ENCODE data around the gene MED25.
A peak's percentile ranks its signal among the peaks of the same experiment; 100 is the strongest.

Gene MED25

GRCh38 chr19:49871349-49871985 lies 53.4 kb downstream of the MED25 start:
- no peak overlapping the region for H4K8ac ChIP-seq (ENCODE audit: low read length)
- H2BK15ac ChIP-seq (ENCODE audit: low read depth, poor library complexity, severe bottlenecking), result no peak overlapping the region
- H2BK5ac ChIP-seq (ENCODE audit: low read depth, low read length, poor library complexity, severe bottlenecking), result no peak overlapping the region
- H3K27me3 ChIP-seq (ENCODE audit: control insufficient read depth in 1 of 2, insufficient read depth in 1 of 2, low read length in 2 of 2), result no peaks in the 10 kb centered on the region
- H3K23ac ChIP-seq (ENCODE audit: low read length in 2 of 2), result no peak overlapping the region
- H2BK12ac ChIP-seq (ENCODE audit: low read length in 2 of 2), result peak overlapping the region in 1 of 2 experiments; percentile 29
- no peak for DNase-seq
- H3K36me3 ChIP-seq (ENCODE audit: control insufficient read depth in 1 of 2, insufficient read depth in 2 of 2, low read depth in 1 of 2, low read length in 2 of 2), result peaks cover 31 to 50% of the 10 kb centered on the region in 2 experiments
- H3K27ac ChIP-seq (ENCODE audit: low read length, poor library complexity, severe bottlenecking), result no peak overlapping the region
- H3K4me1 ChIP-seq (ENCODE audit: control insufficient read depth, insufficient read depth, low read depth, low read length), result peaks cover 39% of the 10 kb centered on the region
- no peak overlapping the region for H2AFZ ChIP-seq (ENCODE audit: low read depth, low read length)
- H2BK120ac ChIP-seq (ENCODE audit: low read depth, low read length), result no peak overlapping the region
- peak overlapping the region in 1 of 2 experiments; percentile 30 for H3K4ac ChIP-seq (ENCODE audit: low read depth in 1 of 2, low read length in 2 of 2)
- H2AK5ac ChIP-seq (ENCODE audit: low read length, severe bottlenecking), result no peak overlapping the region
- H3K9ac ChIP-seq (ENCODE audit: low read length), result peak overlapping the region; percentile 35
- H3K79me1 ChIP-seq (replicated peaks; ENCODE audit: low read length, poor library complexity, severe bottlenecking), result peaks cover 29% of the 10 kb centered on the region
- no peak overlapping the region for H3K4me3 ChIP-seq (ENCODE audit: insufficient read depth in 1 of 2, low read depth in 1 of 2, low read length in 2 of 2)
- H4K91ac ChIP-seq (ENCODE audit: low read length), result no peak overlapping the region
- no peaks in the 10 kb centered on the region for H3K9me3 ChIP-seq (ENCODE audit: control insufficient read depth, low read length)
- no peak overlapping the region for H3K18ac ChIP-seq (ENCODE audit: low read depth in 1 of 2, low read length in 2 of 2)
- 81% methylated on average over 15 of the region's 17 CpGs for WGBS
- no peak overlapping the region for H3K14ac ChIP-seq (ENCODE audit: low read length in 2 of 2)
- H3K4me2 ChIP-seq (ENCODE audit: low read length, poor library complexity, severe bottlenecking), result no peak overlapping the region

- no peak for DNase-seq
These were observed 54.4 kb downstream of the MED25 start for GRCh38 chr19:49872245-49873128.

GRCh38 chr19:49873129-49873521 lies 55.0 kb downstream of the MED25 start:
- Histone ChIP-seq H2BK12ac (ENCODE audit: low read length in 2 of 2) (no peak overlapping the region), H2AFZ (ENCODE audit: low read depth, low read length) (no peak overlapping the region), H3K4ac (ENCODE audit: low read depth in 1 of 2, low read length in 2 of 2) (no peak overlapping the region), H2AK5ac (ENCODE audit: low read length, severe bottlenecking) (no peak overlapping the region), H2BK15ac (ENCODE audit: low read depth, poor library complexity, severe bottlenecking) (peak overlapping the region; percentile 20), H2BK120ac (ENCODE audit: low read depth, low read length) (no peak overlapping the region), H4K8ac (ENCODE audit: low read length) (no peak overlapping the region), H3K27ac (ENCODE audit: low read length, poor library complexity, severe bottlenecking) (no peak overlapping the region), H3K27me3 (ENCODE audit: control insufficient read depth in 1 of 2, insufficient read depth in 1 of 2, low read length in 2 of 2) (no peaks in the 10 kb centered on the region), H3K36me3 (ENCODE audit: control insufficient read depth in 1 of 2, insufficient read depth in 2 of 2, low read depth in 1 of 2, low read length in 2 of 2) (peaks cover 31 to 50% of the 10 kb centered on the region in 2 experiments), H3K4me2 (ENCODE audit: low read length, poor library complexity, severe bottlenecking) (no peak overlapping the region), H3K9me3 (ENCODE audit: control insufficient read depth, low read length) (no peaks in the 10 kb centered on the region), H3K4me1 (ENCODE audit: control insufficient read depth, insufficient read depth, low read depth, low read length) (peaks cover 39% of the 10 kb centered on the region), H3K79me1 (replicated peaks; ENCODE audit: low read length, poor library complexity, severe bottlenecking) (peaks cover 29% of the 10 kb centered on the region), H3K18ac (ENCODE audit: low read depth in 1 of 2, low read length in 2 of 2) (no peak overlapping the region), H3K14ac (ENCODE audit: low read length in 2 of 2) (no peak overlapping the region), H3K4me3 (ENCODE audit: insufficient read depth in 1 of 2, low read depth in 1 of 2, low read length in 2 of 2) (no peak overlapping the region), H3K23ac (ENCODE audit: low read length in 2 of 2) (no peak overlapping the region), H3K9ac (ENCODE audit: low read length) (no peak overlapping the region), H4K91ac (ENCODE audit: low read length) (peak overlapping the region; percentile 1), H2BK5ac (ENCODE audit: low read depth, low read length, poor library complexity, severe bottlenecking) (no peak overlapping the region)
- no peak for DNase-seq
- WGBS, result 97% methylated on average over 25 of the region's 29 CpGs

More at GRCh38 chr19:49872245-49873128, 54.4 kb downstream of the MED25 start:
- Histone ChIP-seq H3K4me2 (ENCODE audit: low read length, poor library complexity, severe bottlenecking) (no peak overlapping the region), H3K9me3 (ENCODE audit: control insufficient read depth, low read length) (no peaks in the 10 kb centered on the region), H2BK120ac (ENCODE audit: low read depth, low read length) (no peak overlapping the region), H3K4me1 (ENCODE audit: control insufficient read depth, insufficient read depth, low read depth, low read length) (peaks cover 39% of the 10 kb centered on the region), H3K9ac (ENCODE audit: low read length) (peak overlapping the region; percentile 35), H3K79me1 (replicated peaks; ENCODE audit: low read length, poor library complexity, severe bottlenecking) (peaks cover 29% of the 10 kb centered on the region), H2BK15ac (ENCODE audit: low read depth, poor library complexity, severe bottlenecking) (peak overlapping the region; percentile 20), H3K36me3 (ENCODE audit: control insufficient read depth in 1 of 2, insufficient read depth in 2 of 2, low read depth in 1 of 2, low read length in 2 of 2) (peaks cover 31 to 50% of the 10 kb centered on the region in 2 experiments), H3K27me3 (ENCODE audit: control insufficient read depth in 1 of 2, insufficient read depth in 1 of 2, low read length in 2 of 2) (no peaks in the 10 kb centered on the region), H2BK12ac (ENCODE audit: low read length in 2 of 2) (no peak overlapping the region), H2BK5ac (ENCODE audit: low read depth, low read length, poor library complexity, severe bottlenecking) (no peak overlapping the region), H2AK5ac (ENCODE audit: low read length, severe bottlenecking) (no peak overlapping the region), H3K18ac (ENCODE audit: low read depth in 1 of 2, low read length in 2 of 2) (no peak overlapping the region), H2AFZ (ENCODE audit: low read depth, low read length) (no peak overlapping the region), H3K27ac (ENCODE audit: low read length, poor library complexity, severe bottlenecking) (no peak overlapping the region), H3K14ac (ENCODE audit: low read length in 2 of 2) (no peak overlapping the region), H4K91ac (ENCODE audit: low read length) (no peak overlapping the region), H3K4me3 (ENCODE audit: insufficient read depth in 1 of 2, low read depth in 1 of 2, low read length in 2 of 2) (peak overlapping the region in 1 of 2 experiments; percentile 15), H3K4ac (ENCODE audit: low read depth in 1 of 2, low read length in 2 of 2) (peak overlapping the region in 1 of 2 experiments; percentile 30), H3K23ac (ENCODE audit: low read length in 2 of 2) (no peak overlapping the region), H4K8ac (ENCODE audit: low read length) (no peak overlapping the region)
- WGBS, result 95% methylated on average over 25 of the region's 27 CpGs

- Histone ChIP-seq H3K27me3 (ENCODE audit: control insufficient read depth in 1 of 2, insufficient read depth in 1 of 2, low read length in 2 of 2) (no peaks in the 10 kb centered on the region), H2BK12ac (ENCODE audit: low read length in 2 of 2) (no peak overlapping the region), H2BK120ac (ENCODE audit: low read depth, low read length) (no peak overlapping the region), H2AK5ac (ENCODE audit: low read length, severe bottlenecking) (peak overlapping the region; percentile 65), H3K4me3 (ENCODE audit: insufficient read depth in 1 of 2, low read depth in 1 of 2, low read length in 2 of 2) (no peak overlapping the region), H3K23ac (ENCODE audit: low read length in 2 of 2) (no peak overlapping the region), H2AFZ (ENCODE audit: low read depth, low read length) (no peak overlapping the region), H2BK15ac (ENCODE audit: low read depth, poor library complexity, severe bottlenecking) (no peak overlapping the region), H3K27ac (ENCODE audit: low read length, poor library complexity, severe bottlenecking) (no peak overlapping the region), H3K9ac (ENCODE audit: low read length) (peak overlapping the region; percentile 48), H3K18ac (ENCODE audit: low read depth in 1 of 2, low read length in 2 of 2) (no peak overlapping the region), H3K14ac (ENCODE audit: low read length in 2 of 2) (no peak overlapping the region), H4K91ac (ENCODE audit: low read length) (no peak overlapping the region), H4K8ac (ENCODE audit: low read length) (no peak overlapping the region), H3K4me1 (ENCODE audit: control insufficient read depth, insufficient read depth, low read depth, low read length) (peaks cover 40% of the 10 kb centered on the region), H3K4me2 (ENCODE audit: low read length, poor library complexity, severe bottlenecking) (no peak overlapping the region), H2BK5ac (ENCODE audit: low read depth, low read length, poor library complexity, severe bottlenecking) (no peak overlapping the region), H3K4ac (ENCODE audit: low read depth in 1 of 2, low read length in 2 of 2) (no peak overlapping the region), H3K36me3 (ENCODE audit: control insufficient read depth in 1 of 2, insufficient read depth in 2 of 2, low read depth in 1 of 2, low read length in 2 of 2) (peaks cover 33 to 50% of the 10 kb centered on the region in 2 experiments), H3K9me3 (ENCODE audit: control insufficient read depth, low read length) (no peaks in the 10 kb centered on the region), H3K79me1 (replicated peaks; ENCODE audit: low read length, poor library complexity, severe bottlenecking) (peaks cover 34% of the 10 kb centered on the region)
- no peak for DNase-seq
- WGBS, result 92% methylated on average over 10 of the region's 10 CpGs
These were observed 55.7 kb downstream of the MED25 start for GRCh38 chr19:49873834-49874233.
